GM23338 (cell line): ENCODE data around the gene NFS1. TPM values are rescaled to one million over a fixed set of nuclear protein-coding genes. Genes with fewer than 3 reads are reported as not detected.

ENCODE experiments used
- ATAC-seq: fragments of 200-7000 bp; cut with Tn5 transposase; 3 replicates; pipeline ENCODE4 v1.9.1; 2020
- DNase-seq: peaks from one replicate; pipeline ENCODE4 v3.0.0-alpha.2; 2015; ENCODE audit warnings: low spot score
- H2AFZ ChIP-seq: fragments of 200-600 bp; sonication (generic); 2 replicates; pipeline ENCODE4 v1.8.0; 2016; ENCODE audit warnings: antibody characterized with exemption, mild to moderate bottlenecking, moderate library complexity
- H3F3A ChIP-seq: fragments of 200-600 bp; sonication (generic); replicated peaks from 2 replicates; pipeline ENCODE4 v1.8.0; 2017; ENCODE audit warnings: antibody characterized with exemption, mixed run types, low read depth
- H3K27ac ChIP-seq: fragments of 200-600 bp; sonication (generic); 2 replicates; pipeline ENCODE4 v1.6.1; 2016; ENCODE audit warnings: low read depth
- H3K27me3 ChIP-seq: fragments of 200-600 bp; sonication (generic); 2 replicates; pipeline ENCODE4 v1.8.0; 2016; ENCODE audit warnings: mild to moderate bottlenecking, mixed run types, moderate library complexity; ENCODE audit not compliant: insufficient read depth
- H3K36me3 ChIP-seq: fragments of 200-600 bp; sonication (generic); 2 replicates; pipeline ENCODE4 v1.8.0; 2016; ENCODE audit warnings: mild to moderate bottlenecking; ENCODE audit not compliant: insufficient read depth
- H3K4me1 ChIP-seq: fragments of 200-600 bp; sonication (generic); 2 replicates; pipeline ENCODE4 v1.8.0; 2016; ENCODE audit warnings: mild to moderate bottlenecking, moderate library complexity; ENCODE audit not compliant: insufficient read depth
- H3K4me2 ChIP-seq: fragments of 200-600 bp; sonication (generic); 2 replicates; pipeline ENCODE4 v1.7.1; 2017; ENCODE audit warnings: mixed run types
- H3K4me3 ChIP-seq: fragments of 200-600 bp; sonication (generic); 2 replicates; pipeline ENCODE4 v1.6.1; 2016; ENCODE audit warnings: mixed run types
- H3K79me2 ChIP-seq: fragments of 200-600 bp; sonication (generic); replicated peaks from 2 replicates; pipeline ENCODE4 v1.8.0; 2017; ENCODE audit warnings: mild to moderate bottlenecking; ENCODE audit not compliant: insufficient read depth
- H3K9me2 ChIP-seq: fragments of 200-600 bp; sonication (generic); 2 replicates; pipeline ENCODE4 v1.8.0; 2017; ENCODE audit not compliant: insufficient read depth
- H4K20me1 ChIP-seq: fragments of 200-600 bp; sonication (generic); replicated peaks from 2 replicates; pipeline ENCODE4 v1.8.0; 2017; ENCODE audit warnings: mild to moderate bottlenecking; ENCODE audit not compliant: insufficient read depth
- H3K27ac Mint-ChIP-seq: 2 replicates; pipeline ENCODE4 v1.8.0; 2020; ENCODE audit warnings: inconsistent platforms, mild to moderate bottlenecking, moderate library complexity, mixed read lengths
- H3K27me3 Mint-ChIP-seq: 3 replicates; pipeline ENCODE4 v1.8.0; 2022; ENCODE audit warnings: low read depth, mild to moderate bottlenecking, moderate library complexity, mixed read lengths, inconsistent platforms; ENCODE audit not compliant: insufficient read depth, poor library complexity
- H3K36me3 Mint-ChIP-seq: 3 replicates; pipeline ENCODE4 v1.8.0; 2021; ENCODE audit warnings: low read depth, mild to moderate bottlenecking, inconsistent platforms, moderate library complexity, mixed read lengths
- H3K4me1 Mint-ChIP-seq: 3 replicates; pipeline ENCODE4 v1.8.0; 2020; ENCODE audit warnings: mild to moderate bottlenecking, inconsistent platforms, mixed read lengths
- H3K4me3 Mint-ChIP-seq: 3 replicates; pipeline ENCODE4 v1.8.0; 2021; ENCODE audit warnings: moderate library complexity, mild to moderate bottlenecking, inconsistent platforms, mixed read lengths
- H3K9me3 Mint-ChIP-seq: 3 replicates; pipeline ENCODE4 v1.8.0; 2020; ENCODE audit warnings: moderate library complexity, mild to moderate bottlenecking, inconsistent platforms, mixed read lengths
- CREB1 ChIP-seq: fragments of 250-450 bp; sonication (Bioruptor Pico); IDR thresholded peaks from 2 replicates; pipeline ENCODE4 v1.5.0; 2020; ENCODE audit warnings: low read depth, mild to moderate bottlenecking, moderate library complexity
- EZH2 ChIP-seq: fragments of 200-600 bp; sonication (generic); IDR thresholded peaks from one replicate; pipeline ENCODE4 v1.8.0; 2017; ENCODE audit warnings: antibody characterized with exemption, mild to moderate bottlenecking, low read depth; ENCODE audit not compliant: unreplicated experiment
- EZH2phosphoT487 ChIP-seq: fragments of 200-600 bp; sonication (generic); IDR thresholded peaks from one replicate; pipeline ENCODE4 v1.8.1; 2018; ENCODE audit warnings: antibody characterized with exemption; ENCODE audit not compliant: unreplicated experiment
- JUNB ChIP-seq: IDR thresholded peaks from one replicate; pipeline ENCODE4 v1.6.1; 2016; ENCODE audit warnings: antibody characterized with exemption; ENCODE audit not compliant: unreplicated experiment
- NANOG ChIP-seq: IDR thresholded peaks from 2 replicates; pipeline ENCODE4 v1.6.1; 2016; ENCODE audit warnings: antibody characterized with exemption, borderline replicate concordance
- POLR2AphosphoS5 ChIP-seq: IDR thresholded peaks from 2 replicates; pipeline ENCODE4 v1.6.1; 2016; ENCODE audit warnings: antibody characterized with exemption, low read depth
- STAT1 ChIP-seq: IDR thresholded peaks from one replicate; pipeline ENCODE4 v1.6.1; 2016; ENCODE audit warnings: antibody characterized with exemption; ENCODE audit not compliant: unreplicated experiment
- ZNF114 ChIP-seq: fragments of 250-450 bp; sonication (Bioruptor Pico); IDR thresholded peaks from 2 replicates; pipeline ENCODE4 v1.5.0; 2020; ENCODE audit warnings: mild to moderate bottlenecking, moderate library complexity
- ZNF331 ChIP-seq: fragments of 250-450 bp; sonication (Bioruptor Pico); IDR thresholded peaks from 2 replicates; pipeline ENCODE4 v1.5.0; 2020; ENCODE audit warnings: low read depth, mild to moderate bottlenecking, moderate library complexity
- polyA plus RNA-seq: library from polyadenylated mRNA; unstranded; fragments of >200 nt; fragmentation: Nextera tagmentation; extraction: Ambion mirVana; gene quantifications from 2 replicates; pipeline ENCODE4 v1.2.1, GENCODE V29; 2016
- total RNA-seq: library from RNA; depleted of rRNA; stranded (reverse); fragments of >200 nt; shearing (Covaris generic); gene quantifications from 2 replicates; pipeline ENCODE4 v1.2.3, GENCODE V29; 2014
- TF ChIP-seq, protein P1 (sequence below): IDR thresholded peaks from one replicate; pipeline ENCODE4 v1.6.1; 2018; ENCODE audit warnings: antibody characterized with exemption; ENCODE audit not compliant: unreplicated experiment
- TF ChIP-seq, protein P2 (sequence below): IDR thresholded peaks from 2 replicates; pipeline ENCODE4 v1.6.1; 2016; ENCODE audit warnings: antibody characterized with exemption
- TF ChIP-seq, protein P3 (sequence below): fragments of 250-450 bp; sonication (Bioruptor Pico); IDR thresholded peaks from 2 replicates; pipeline ENCODE4 v1.5.0; 2020; ENCODE audit warnings: mild to moderate bottlenecking, moderate library complexity
- TF ChIP-seq, protein P4 (sequence below), 2 experiments: fragments of 200-600 bp in 1 of 2; sonication (generic) in 1 of 2; conservative IDR thresholded peaks; 2 replicates each; pipeline versions ENCODE4 v1.5.1 to v1.6.1; 2016 to 2017; ENCODE audit warnings: antibody characterized with exemption in 2 of 2, low read depth in 2 of 2, mild to moderate bottlenecking in 2 of 2, moderate library complexity in 1 of 2

NFS1 gene
- total and polyA plus RNA-seq, 2 experiments from 2014 or later = 22.8 to 35.7 TPM

DNA sequence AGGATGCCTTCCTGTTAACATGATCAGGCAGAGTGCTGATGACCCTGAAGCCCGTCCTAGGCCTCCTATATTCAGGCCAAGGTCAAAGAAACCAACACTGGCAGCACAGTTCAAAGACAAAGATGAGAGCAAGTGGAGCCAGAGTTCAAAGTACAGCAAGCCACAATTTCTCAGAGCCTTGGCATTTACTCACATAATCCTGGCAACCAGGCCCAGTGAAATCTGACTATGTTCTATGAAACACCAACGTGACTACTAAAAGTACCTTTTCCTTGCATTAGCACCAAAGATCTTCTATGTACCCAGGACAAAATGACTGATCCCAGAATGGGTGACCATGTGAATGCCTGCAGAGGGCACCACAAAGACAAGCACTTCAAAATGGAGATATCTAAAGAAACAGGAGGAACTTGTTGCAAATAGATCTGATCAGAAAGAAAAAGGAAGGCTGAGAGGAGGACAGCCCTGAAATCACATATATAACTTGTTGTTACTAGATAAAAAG lies 3.9 kb downstream of the NFS1 start:
- Mint-ChIP-seq H3K27me3 (peaks cover 6% of the 10 kb centered on the region), H3K36me3 (peaks cover 19% of the 10 kb centered on the region), H3K4me1 (peaks cover 16% of the 10 kb centered on the region), H3K27ac (no peak overlapping the region), H3K4me3 (no peak overlapping the region), H3K9me3 (no peaks in the 10 kb centered on the region)
- ATAC-seq = no peak
- Histone ChIP-seq H3K27me3 (no peaks in the 10 kb centered on the region), H3K36me3 (peaks cover 4% of the 10 kb centered on the region; the same call in 1 of the 2 replicates), H3K79me2 (peaks cover 9% of the 10 kb centered on the region), H3K27ac (no peak overlapping the region), H3K9me2 (no peaks in the 10 kb centered on the region), H3K4me1 (peaks cover 9% of the 10 kb centered on the region), H2AFZ (no peak overlapping the region), H3K4me3 (no peak overlapping the region), H4K20me1 (no peaks in the 10 kb centered on the region), H3K4me2 (no peak overlapping the region), H3F3A (peaks cover 23% of the 10 kb centered on the region)
- DNase-seq = no peak
- TF ChIP-seq ZNF331 (CRISPR knock-in tag) = no peak
- no peak for TF ChIP-seq EZH2
- no peak for TF ChIP-seq ZNF114 (CRISPR knock-in tag)
- no peak for TF ChIP-seq STAT1
- TF ChIP-seq, protein P1, sequence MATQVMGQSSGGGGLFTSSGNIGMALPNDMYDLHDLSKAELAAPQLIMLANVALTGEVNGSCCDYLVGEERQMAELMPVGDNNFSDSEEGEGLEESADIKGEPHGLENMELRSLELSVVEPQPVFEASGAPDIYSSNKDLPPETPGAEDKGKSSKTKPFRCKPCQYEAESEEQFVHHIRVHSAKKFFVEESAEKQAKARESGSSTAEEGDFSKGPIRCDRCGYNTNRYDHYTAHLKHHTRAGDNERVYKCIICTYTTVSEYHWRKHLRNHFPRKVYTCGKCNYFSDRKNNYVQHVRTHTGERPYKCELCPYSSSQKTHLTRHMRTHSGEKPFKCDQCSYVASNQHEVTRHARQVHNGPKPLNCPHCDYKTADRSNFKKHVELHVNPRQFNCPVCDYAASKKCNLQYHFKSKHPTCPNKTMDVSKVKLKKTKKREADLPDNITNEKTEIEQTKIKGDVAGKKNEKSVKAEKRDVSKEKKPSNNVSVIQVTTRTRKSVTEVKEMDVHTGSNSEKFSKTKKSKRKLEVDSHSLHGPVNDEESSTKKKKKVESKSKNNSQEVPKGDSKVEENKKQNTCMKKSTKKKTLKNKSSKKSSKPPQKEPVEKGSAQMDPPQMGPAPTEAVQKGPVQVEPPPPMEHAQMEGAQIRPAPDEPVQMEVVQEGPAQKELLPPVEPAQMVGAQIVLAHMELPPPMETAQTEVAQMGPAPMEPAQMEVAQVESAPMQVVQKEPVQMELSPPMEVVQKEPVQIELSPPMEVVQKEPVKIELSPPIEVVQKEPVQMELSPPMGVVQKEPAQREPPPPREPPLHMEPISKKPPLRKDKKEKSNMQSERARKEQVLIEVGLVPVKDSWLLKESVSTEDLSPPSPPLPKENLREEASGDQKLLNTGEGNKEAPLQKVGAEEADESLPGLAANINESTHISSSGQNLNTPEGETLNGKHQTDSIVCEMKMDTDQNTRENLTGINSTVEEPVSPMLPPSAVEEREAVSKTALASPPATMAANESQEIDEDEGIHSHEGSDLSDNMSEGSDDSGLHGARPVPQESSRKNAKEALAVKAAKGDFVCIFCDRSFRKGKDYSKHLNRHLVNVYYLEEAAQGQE = no peak
- TF ChIP-seq, protein P2, sequence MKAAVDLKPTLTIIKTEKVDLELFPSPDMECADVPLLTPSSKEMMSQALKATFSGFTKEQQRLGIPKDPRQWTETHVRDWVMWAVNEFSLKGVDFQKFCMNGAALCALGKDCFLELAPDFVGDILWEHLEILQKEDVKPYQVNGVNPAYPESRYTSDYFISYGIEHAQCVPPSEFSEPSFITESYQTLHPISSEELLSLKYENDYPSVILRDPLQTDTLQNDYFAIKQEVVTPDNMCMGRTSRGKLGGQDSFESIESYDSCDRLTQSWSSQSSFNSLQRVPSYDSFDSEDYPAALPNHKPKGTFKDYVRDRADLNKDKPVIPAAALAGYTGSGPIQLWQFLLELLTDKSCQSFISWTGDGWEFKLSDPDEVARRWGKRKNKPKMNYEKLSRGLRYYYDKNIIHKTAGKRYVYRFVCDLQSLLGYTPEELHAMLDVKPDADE = no peak
- no peak for TF ChIP-seq POLR2AphosphoS5
- no peak for TF ChIP-seq CREB1 (CRISPR knock-in tag)
- TF ChIP-seq, protein P3, sequence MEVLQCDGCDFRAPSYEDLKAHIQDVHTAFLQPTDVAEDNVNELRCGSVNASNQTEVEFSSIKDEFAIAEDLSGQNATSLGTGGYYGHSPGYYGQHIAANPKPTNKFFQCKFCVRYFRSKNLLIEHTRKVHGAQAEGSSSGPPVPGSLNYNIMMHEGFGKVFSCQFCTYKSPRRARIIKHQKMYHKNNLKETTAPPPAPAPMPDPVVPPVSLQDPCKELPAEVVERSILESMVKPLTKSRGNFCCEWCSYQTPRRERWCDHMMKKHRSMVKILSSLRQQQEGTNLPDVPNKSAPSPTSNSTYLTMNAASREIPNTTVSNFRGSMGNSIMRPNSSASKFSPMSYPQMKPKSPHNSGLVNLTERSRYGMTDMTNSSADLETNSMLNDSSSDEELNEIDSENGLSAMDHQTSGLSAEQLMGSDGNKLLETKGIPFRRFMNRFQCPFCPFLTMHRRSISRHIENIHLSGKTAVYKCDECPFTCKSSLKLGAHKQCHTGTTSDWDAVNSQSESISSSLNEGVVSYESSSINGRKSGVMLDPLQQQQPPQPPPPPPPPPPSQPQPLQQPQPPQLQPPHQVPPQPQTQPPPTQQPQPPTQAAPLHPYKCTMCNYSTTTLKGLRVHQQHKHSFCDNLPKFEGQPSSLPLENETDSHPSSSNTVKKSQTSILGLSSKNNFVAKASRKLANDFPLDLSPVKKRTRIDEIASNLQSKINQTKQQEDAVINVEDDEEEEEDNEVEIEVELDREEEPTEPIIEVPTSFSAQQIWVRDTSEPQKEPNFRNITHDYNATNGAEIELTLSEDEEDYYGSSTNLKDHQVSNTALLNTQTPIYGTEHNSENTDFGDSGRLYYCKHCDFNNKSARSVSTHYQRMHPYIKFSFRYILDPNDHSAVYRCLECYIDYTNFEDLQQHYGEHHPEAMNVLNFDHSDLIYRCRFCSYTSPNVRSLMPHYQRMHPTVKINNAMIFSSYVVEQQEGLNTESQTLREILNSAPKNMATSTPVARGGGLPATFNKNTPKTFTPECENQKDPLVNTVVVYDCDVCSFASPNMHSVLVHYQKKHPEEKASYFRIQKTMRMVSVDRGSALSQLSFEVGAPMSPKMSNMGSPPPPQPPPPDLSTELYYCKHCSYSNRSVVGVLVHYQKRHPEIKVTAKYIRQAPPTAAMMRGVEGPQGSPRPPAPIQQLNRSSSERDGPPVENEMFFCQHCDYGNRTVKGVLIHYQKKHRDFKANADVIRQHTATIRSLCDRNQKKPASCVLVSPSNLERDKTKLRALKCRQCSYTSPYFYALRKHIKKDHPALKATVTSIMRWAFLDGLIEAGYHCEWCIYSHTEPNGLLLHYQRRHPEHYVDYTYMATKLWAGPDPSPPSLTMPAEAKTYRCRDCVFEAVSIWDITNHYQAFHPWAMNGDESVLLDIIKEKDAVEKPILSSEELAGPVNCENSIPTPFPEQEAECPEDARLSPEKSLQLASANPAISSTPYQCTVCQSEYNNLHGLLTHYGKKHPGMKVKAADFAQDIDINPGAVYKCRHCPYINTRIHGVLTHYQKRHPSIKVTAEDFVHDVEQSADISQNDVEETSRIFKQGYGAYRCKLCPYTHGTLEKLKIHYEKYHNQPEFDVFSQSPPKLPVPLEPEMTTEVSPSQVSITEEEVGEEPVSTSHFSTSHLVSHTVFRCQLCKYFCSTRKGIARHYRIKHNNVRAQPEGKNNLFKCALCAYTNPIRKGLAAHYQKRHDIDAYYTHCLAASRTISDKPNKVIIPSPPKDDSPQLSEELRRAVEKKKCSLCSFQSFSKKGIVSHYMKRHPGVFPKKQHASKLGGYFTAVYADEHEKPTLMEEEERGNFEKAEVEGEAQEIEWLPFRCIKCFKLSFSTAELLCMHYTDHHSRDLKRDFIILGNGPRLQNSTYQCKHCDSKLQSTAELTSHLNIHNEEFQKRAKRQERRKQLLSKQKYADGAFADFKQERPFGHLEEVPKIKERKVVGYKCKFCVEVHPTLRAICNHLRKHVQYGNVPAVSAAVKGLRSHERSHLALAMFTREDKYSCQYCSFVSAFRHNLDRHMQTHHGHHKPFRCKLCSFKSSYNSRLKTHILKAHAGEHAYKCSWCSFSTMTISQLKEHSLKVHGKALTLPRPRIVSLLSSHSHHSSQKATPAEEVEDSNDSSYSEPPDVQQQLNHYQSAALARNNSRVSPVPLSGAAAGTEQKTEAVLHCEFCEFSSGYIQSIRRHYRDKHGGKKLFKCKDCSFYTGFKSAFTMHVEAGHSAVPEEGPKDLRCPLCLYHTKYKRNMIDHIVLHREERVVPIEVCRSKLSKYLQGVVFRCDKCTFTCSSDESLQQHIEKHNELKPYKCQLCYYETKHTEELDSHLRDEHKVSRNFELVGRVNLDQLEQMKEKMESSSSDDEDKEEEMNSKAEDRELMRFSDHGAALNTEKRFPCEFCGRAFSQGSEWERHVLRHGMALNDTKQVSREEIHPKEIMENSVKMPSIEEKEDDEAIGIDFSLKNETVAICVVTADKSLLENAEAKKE (CRISPR knock-in tag) = no peak
- TF ChIP-seq EZH2phosphoT487 = no peak
- TF ChIP-seq, protein P4, sequence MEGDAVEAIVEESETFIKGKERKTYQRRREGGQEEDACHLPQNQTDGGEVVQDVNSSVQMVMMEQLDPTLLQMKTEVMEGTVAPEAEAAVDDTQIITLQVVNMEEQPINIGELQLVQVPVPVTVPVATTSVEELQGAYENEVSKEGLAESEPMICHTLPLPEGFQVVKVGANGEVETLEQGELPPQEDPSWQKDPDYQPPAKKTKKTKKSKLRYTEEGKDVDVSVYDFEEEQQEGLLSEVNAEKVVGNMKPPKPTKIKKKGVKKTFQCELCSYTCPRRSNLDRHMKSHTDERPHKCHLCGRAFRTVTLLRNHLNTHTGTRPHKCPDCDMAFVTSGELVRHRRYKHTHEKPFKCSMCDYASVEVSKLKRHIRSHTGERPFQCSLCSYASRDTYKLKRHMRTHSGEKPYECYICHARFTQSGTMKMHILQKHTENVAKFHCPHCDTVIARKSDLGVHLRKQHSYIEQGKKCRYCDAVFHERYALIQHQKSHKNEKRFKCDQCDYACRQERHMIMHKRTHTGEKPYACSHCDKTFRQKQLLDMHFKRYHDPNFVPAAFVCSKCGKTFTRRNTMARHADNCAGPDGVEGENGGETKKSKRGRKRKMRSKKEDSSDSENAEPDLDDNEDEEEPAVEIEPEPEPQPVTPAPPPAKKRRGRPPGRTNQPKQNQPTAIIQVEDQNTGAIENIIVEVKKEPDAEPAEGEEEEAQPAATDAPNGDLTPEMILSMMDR (conservative IDR thresholded peaks at IDR 0.05; ENCODE audit: low read depth in 2 of 2) = no peak
- no peak for TF ChIP-seq NANOG
- no peak for TF ChIP-seq JUNB
